Peyer's patch (tissue), 4 donors: ENCODE results near the gene ZNF552.

Source experiments
- POLR2A ChIP-seq, 2 donors: fragments of 450-650 bp; IDR thresholded peaks; one replicate each; pipeline ENCODE4 v1.5.1; 2017; ENCODE audit warnings: antibody characterized with exemption in 2 of 2, mild to moderate bottlenecking in 2 of 2, moderate library complexity in 2 of 2
- TF ChIP-seq, protein P1 (sequence below), 6 experiments: fragments of 450-650 bp in 4 of 6; fragments of 200-600 bp in 2 of 6; sonication (generic) in 1 of 6; IDR thresholded peaks; one replicate each; pipeline ENCODE4 v1.5.1; 2017 to 2019; ENCODE audit warnings: antibody characterized with exemption in 6 of 6, mild to moderate bottlenecking in 3 of 6, moderate library complexity in 1 of 6

DNA sequence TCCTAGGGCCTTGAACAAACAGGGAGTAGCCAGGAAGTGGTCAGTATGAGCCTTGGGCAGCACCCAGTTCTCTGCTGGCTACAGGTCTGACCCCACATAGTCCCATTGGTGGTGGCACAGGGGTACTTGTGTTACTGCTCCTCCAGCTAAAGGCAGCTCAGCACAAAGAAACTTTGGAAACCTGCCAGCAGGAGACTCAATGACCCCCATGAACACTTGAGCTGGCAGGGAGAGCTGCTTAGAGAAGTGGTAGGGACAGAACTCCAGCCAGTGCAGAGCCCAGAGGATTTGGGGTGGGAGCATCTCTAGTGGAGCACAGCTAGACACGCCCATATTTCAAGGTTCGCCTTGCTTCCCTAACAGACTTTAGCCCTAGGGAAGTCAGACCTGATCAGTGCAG is 55.6 kb downstream of the ZNF552 start:
- TF ChIP-seq, protein P1, sequence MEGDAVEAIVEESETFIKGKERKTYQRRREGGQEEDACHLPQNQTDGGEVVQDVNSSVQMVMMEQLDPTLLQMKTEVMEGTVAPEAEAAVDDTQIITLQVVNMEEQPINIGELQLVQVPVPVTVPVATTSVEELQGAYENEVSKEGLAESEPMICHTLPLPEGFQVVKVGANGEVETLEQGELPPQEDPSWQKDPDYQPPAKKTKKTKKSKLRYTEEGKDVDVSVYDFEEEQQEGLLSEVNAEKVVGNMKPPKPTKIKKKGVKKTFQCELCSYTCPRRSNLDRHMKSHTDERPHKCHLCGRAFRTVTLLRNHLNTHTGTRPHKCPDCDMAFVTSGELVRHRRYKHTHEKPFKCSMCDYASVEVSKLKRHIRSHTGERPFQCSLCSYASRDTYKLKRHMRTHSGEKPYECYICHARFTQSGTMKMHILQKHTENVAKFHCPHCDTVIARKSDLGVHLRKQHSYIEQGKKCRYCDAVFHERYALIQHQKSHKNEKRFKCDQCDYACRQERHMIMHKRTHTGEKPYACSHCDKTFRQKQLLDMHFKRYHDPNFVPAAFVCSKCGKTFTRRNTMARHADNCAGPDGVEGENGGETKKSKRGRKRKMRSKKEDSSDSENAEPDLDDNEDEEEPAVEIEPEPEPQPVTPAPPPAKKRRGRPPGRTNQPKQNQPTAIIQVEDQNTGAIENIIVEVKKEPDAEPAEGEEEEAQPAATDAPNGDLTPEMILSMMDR (IDR thresholded peaks at IDR 0.05), result no peak
- no peak for TF ChIP-seq POLR2A (IDR thresholded peaks at IDR 0.05)
